GM21723 (cell line): ENCODE data around the gene CMKLR1.
A peak's percentile ranks its signal among the peaks of the same experiment; 100 is the strongest.

Experiments
- ATAC-seq: cut with Tn5 transposase; IDR thresholded peaks from one replicate; pipeline ENCODE4 v1.9.1; 2021; ENCODE audit warnings: mild to moderate bottlenecking, moderate library complexity; ENCODE audit not compliant: unreplicated experiment

CMKLR1 gene

DNA sequence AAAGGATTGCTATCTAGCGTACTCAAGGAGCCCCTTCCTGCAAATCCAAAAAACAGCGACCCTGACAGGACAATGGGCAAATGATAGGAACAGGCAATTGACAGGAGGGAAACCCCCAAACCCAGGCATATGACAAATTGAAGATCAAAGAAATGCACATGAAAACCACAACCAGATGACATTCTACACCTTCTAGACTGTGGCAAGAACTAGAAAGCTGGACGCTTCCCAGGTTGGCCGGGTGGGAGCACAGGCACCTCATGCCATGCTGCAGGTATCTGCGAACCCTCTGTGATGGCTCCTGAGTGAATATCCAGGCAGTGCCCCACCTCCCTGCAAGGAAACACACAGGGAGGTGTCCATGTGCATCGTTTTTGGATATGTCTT, 37.1 kb downstream of the CMKLR1 start:
- ATAC-seq: no peak

- ATAC-seq: no peak
These were observed 37.8 kb downstream of the CMKLR1 start for GRCh38 chr12:108301346-108301745.

DNA sequence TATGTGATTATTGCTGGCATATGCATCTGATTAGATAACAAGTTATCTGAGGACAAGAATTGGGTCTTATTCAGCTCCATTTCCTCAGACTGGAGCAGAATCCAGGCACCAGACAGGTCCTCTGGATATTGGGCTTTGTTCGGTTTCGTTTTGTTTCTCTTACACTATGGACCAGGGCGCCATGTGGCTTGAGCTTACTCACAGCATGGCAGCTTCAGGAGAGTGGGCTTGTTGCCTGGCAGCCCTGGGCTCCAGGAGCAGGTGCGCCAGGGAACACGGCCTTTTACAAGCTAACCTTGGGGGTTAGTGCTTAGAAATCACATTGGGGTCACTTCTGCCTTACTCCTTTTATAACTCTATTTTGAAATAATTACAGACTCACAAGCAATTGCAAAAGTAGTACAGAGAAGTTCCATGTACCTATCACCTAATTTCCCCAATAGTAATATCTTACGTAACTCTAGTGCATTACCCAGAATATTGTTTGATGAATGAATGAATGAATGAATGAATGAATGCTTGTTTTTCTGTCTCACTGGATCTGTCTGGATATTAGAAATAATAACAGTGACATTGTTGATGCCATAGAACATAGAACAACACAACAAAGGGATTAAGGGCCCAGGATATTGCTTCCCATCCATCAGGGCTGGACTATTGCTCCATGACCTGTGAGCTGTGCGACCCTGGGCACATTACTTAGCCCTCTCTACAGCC, 39.0 kb downstream of the CMKLR1 start:
- ATAC-seq: no peak

GRCh38 chr12:108299516-108299915, 39.6 kb downstream of the CMKLR1 start:
- no peak for ATAC-seq

GRCh38 chr12:108298761-108299275, 40.3 kb downstream of the CMKLR1 start:
- ATAC-seq: no peak

GRCh38 chr12:108297895-108298760, 41.0 kb downstream of the CMKLR1 start:
- peak; percentile 72 for ATAC-seq

GRCh38 chr12:108297424-108297823, 41.7 kb downstream of the CMKLR1 start:
- no peak for ATAC-seq

GRCh38 chr12:108296945-108297344, 42.2 kb downstream of the CMKLR1 start:
- ATAC-seq: no peak

DNA sequence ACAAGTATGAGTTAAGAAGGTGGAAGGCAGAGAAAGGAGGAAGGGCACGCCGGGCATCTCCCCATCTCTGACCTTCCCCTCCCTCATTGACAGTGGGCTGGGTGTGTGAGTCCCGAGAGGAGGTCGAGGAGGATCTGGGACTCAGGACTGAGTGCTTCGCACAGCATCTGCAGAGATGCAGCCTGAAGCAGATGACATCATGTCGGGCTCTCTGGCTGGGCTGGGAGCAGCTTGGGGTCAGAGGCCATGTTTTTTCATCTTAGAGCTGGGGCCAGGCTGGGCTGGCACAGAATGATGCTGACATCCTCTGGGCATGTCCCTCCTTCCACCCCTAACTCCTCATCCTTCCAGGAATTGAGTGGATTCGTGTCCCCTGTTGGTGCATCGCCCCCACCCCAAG, 43.5 kb downstream of the CMKLR1 start:
- no peak for ATAC-seq

- ATAC-seq: no peak
These were observed 49.6 kb downstream of the CMKLR1 start for GRCh38 chr12:108289350-108290161.

GRCh38 chr12:108287227-108287626, 51.9 kb downstream of the CMKLR1 start:
- no peak for ATAC-seq

DNA sequence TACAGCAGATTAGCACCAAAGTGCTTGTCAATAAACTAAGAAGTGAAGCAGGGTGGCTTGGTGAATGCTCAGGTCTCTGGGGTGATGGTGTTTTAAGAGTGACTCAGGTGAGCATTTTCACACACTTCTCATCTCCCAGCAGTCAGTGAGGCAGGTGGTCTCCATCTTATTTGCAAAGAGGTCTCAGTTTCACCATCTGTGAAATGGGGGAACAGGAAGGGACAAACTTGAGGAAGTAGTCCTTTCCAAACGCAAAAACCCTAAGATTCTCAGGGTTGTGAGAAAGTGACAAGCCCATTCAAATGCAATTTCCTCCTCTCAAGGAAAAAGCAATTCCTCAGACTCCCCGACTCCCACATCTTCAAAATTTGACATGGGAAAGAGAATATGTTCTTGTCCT, 54.1 kb downstream of the CMKLR1 start:
- no peak for ATAC-seq

GRCh38 chr12:108284163-108284562, 54.9 kb downstream of the CMKLR1 start:
- ATAC-seq: no peak

GRCh38 chr12:108282676-108283075, 56.4 kb downstream of the CMKLR1 start:
- ATAC-seq: no peak

DNA sequence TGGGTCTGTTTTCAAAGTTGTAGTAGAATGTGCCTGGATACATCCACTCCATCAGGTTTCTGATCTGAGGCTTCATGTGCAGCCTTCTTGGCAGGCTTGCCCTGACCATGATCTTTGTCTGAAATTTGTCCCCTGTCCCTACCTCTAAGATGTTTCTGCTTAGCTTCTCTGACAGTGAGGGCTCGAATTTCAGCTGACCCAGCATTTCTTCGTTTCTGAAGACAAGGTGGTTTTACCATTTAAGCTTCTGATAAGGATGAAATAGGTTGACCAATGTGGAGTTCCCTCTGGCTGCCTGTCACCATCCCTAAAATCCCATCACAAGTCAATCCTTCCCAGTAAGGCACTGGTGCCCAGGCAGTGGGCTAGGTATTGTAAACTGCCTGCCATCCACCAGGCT, 57.0 kb downstream of the CMKLR1 start:
- no peak for ATAC-seq

DNA sequence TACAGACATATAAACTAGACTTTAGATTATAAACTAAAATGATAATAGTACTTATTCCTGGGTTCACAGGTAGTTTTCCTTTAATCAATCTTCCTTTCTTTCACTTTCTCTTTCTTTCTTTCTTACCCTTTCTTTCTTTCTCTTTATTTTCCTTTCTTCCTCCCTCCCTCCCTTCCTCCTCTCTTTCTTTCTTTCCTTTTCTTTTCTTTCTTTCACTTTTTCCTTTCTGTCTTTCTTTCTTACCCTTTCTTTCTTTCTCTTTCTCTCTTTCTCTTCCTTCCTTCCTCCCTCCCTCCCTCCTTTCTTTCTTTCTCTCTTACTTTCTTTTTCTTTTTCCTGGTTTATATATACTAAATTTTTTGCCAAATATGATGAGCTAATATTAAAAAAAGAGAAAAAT, 61.5 kb downstream of the CMKLR1 start:
- ATAC-seq: no peak

DNA sequence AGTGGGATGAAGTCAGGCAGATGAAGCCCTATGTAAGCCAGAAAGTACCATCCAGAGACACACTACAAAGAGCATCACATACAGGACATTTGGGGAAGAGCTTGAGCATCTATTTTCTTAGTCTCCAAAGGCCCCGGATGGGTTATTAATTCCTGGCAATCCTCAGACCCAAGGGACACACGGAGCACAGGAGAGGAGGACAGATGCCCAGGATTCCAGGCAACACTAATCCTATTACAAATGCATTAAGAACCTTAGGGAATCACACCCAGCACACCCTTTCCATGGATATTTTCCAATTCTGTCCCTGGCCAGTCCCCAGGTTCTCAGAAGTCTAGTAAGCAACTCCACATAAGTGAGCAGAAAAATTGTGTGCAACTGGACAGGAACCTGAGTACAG, 65.9 kb downstream of the CMKLR1 start:
- no peak for ATAC-seq

GRCh38 chr12:108271951-108272872, 66.9 kb downstream of the CMKLR1 start:
- ATAC-seq: no peak

GRCh38 chr12:108270849-108271143, 68.3 kb downstream of the CMKLR1 start:
- no peak for ATAC-seq
